Measurements from ENCODE around the gene CACNA1B. TPM values are rescaled to one million over a fixed set of nuclear protein-coding genes. Genes with fewer than 3 reads are reported as not detected.
"Not testable (repeated sequence)": the region's sequence is repeated elsewhere in the genome, so short reads cannot be mapped to it uniquely, and the experiment has no call there.

The CACNA1B gene
- total RNA-seq, 6 experiments from 2014 or later = not detected

DNA sequence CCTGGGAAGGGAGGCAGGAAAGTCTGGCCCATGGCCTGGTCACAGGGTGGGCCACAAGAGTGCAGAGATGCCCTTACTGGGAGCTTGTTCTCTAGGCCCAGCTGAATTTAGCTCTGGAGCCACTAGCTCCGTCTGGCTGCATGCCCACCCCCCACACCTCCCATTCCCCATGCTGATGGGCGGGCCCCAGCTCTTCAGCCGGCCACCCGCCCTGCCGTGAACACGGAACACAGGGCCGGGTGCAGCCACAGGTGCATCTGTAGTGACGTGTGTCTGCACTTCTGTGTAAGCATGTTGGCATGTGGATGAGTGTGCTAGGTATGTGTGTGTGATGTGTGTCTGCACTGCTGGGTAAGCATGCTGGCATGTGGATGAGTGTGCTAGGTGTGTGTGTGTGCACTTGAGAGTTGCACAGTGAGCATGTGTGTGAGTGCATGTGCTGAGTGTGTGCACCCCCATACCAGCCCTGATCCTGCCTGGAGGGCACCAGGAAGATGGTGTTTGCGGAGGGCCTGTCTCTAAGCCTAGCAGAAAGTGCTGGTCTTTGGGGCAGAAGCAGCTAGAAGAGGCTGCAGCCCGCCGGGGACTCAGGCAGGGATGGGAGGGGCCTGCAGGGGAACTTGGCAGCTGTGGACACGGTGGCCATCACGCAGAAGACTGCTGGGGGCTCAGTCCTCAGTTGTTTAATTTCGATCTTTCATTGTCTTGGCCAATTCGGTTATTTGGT, 136.4 kb downstream of the CACNA1B start:
- Mint-ChIP-seq H3K4me1 (ENCODE audit: low read depth) (no peaks in the 10 kb centered on the region), H3K4me3 (no peak overlapping the region), H3K27ac (no peak overlapping the region), H3K27me3 (ENCODE audit: insufficient read depth) (peaks cover 2% of the 10 kb centered on the region), H3K9me3 (peaks cover 49% of the 10 kb centered on the region), H3K36me3 (ENCODE audit: low read depth) (no peaks in the 10 kb centered on the region)
- no peak for TF ChIP-seq CTCF (IDR thresholded peaks at IDR 0.05)
- no peak for DNase-seq

GRCh38 chr9:138014563-138014945, 137.0 kb downstream of the CACNA1B start:
- peaks cover 45% of the 10 kb centered on the region for H3K9me3 Mint-ChIP-seq
- no peaks in the 10 kb centered on the region; the same call in 1 of the 2 replicates for H3K27me3 Mint-ChIP-seq (ENCODE audit: insufficient read depth)
- no peaks in the 10 kb centered on the region for H3K36me3 Mint-ChIP-seq (ENCODE audit: low read depth)
- H3K4me1 Mint-ChIP-seq (ENCODE audit: low read depth) = no peaks in the 10 kb centered on the region
- H3K27ac Mint-ChIP-seq = no peak overlapping the region
- H3K4me3 Mint-ChIP-seq = no peak overlapping the region
- no peak for DNase-seq
- no peak for TF ChIP-seq CTCF (IDR thresholded peaks at IDR 0.05)

DNA sequence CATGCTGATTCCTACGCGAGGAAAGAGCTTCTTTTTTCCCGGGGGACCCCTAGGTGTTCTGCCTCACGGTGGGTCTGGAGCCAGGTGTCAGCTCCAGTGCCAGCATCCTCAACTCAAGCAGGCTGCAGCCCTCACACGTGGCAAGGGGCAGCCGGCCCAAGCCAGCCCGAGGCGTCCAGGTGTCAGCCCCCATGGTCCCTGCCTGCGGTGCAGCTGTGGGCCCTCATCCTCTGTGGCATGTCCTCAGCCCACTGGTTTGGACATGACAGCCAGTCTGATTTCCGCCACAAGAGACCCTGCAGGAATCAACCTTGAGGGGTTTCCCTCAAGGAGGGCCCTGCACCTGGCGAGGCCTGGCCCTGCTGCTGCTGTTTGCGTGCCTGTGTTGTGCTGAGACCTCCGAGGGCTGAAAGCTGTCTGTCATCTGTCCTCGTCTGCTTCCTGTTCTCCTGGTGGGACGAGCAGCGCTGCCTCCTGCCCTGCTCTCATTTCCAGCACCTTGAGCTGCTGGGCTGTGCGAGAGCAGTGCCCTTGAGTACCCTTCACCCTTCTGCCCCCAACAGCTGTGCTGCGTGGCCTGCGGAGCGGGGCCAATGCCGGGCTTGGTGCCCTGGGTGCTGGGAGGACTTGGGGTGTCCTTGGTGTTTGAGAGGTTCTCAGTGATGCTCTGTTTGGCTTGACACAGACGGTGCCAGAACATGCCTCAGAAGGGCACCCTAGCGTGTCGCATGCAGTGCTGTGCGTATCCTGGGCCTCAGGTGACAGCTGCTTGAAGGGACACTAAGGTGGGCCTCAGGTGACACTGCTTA, 137.6 kb downstream of the CACNA1B start:
- H3K27ac Mint-ChIP-seq = no peak overlapping the region
- no peaks in the 10 kb centered on the region for H3K36me3 Mint-ChIP-seq (ENCODE audit: low read depth)
- H3K9me3 Mint-ChIP-seq = peaks cover 45% of the 10 kb centered on the region
- TF ChIP-seq CTCF (IDR thresholded peaks at IDR 0.05) = no peak
- DNase-seq = no peak
- H3K27me3 Mint-ChIP-seq (ENCODE audit: insufficient read depth) = no peaks in the 10 kb centered on the region; the same call in 1 of the 2 replicates
- H3K4me3 Mint-ChIP-seq = no peak overlapping the region
- H3K4me1 Mint-ChIP-seq (ENCODE audit: low read depth) = no peaks in the 10 kb centered on the region

DNA sequence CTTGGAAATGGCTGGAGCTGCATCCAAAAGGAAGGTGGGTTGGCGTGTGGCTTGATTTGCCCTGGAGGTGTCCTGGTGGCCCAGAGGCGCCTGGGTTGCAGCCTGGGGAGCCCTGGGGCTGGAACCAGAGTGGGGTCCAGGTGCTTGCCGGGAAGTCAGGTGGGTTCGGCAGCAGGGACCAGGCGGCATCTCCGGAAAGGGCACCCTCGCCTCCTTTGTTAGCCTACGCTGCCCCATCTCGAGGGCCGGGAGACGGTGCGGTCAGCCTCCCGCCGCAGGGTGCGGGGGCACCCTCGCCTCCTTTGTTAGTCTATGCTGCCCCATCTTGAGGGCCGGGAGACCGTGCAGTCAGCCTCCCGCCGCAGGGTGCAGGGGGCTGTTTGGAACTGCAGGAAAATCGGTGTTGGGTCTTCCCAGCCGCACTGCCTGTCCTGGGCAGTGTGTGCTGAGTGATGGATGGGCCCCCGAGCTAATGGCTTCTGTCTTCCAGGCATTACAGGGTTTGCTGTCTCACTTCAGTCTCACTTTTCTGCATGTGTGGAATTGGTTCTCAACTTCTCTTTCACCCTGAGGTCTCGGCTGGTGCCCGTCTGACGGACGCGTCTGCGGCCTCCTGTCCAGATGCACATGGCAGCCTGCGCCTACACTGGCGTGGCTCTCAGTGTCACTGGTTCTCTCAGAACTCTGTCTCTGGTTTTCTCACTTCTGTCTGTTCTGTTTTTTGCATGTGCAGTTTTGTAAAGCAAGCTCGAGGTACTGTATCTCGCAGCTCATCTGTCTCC, 139.0 kb downstream of the CACNA1B start:
- Mint-ChIP-seq H3K9me3 (peaks cover 37% of the 10 kb centered on the region), H3K27ac (no peak overlapping the region), H3K27me3 (ENCODE audit: insufficient read depth) (no peaks in the 10 kb centered on the region; the same call in 1 of the 2 replicates), H3K36me3 (ENCODE audit: low read depth) (no peaks in the 10 kb centered on the region), H3K4me3 (no peak overlapping the region), H3K4me1 (ENCODE audit: low read depth) (no peaks in the 10 kb centered on the region)
- TF ChIP-seq CTCF (IDR thresholded peaks at IDR 0.05) = no peak
- no peak for DNase-seq

DNA sequence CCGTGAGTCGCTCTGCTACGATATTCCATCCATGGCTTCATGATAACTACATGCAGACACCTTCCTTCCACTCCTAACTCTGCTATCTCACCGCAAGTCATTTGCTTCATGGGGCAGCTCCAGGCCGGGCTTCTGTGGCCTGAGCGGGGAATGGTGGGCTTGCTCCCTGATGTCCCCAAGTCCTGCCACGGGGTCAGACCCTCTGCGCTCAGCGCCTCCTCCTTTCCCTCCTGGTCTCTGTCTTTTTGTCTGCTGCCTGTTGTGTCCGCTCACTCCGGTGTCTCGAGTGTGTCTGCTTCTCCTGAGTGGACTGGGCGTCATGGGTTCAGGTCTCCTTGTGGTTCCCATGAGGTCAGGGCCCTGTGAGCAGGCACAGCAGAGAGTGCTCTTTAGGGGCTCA, 139.6 kb downstream of the CACNA1B start:
- no peak overlapping the region for H3K4me3 Mint-ChIP-seq
- peaks cover 36% of the 10 kb centered on the region for H3K9me3 Mint-ChIP-seq
- no peaks in the 10 kb centered on the region for H3K36me3 Mint-ChIP-seq (ENCODE audit: low read depth)
- no peak for TF ChIP-seq CTCF (IDR thresholded peaks at IDR 0.05)
- no peaks in the 10 kb centered on the region for H3K4me1 Mint-ChIP-seq (ENCODE audit: low read depth)
- no peak for DNase-seq
- no peaks in the 10 kb centered on the region; the same call in 1 of the 2 replicates for H3K27me3 Mint-ChIP-seq (ENCODE audit: insufficient read depth)
- no peak overlapping the region for H3K27ac Mint-ChIP-seq

GRCh38 chr9:138019514-138019913, 141.9 kb downstream of the CACNA1B start:
- not testable (repeated sequence) for H3K27me3 Mint-ChIP-seq (ENCODE audit: insufficient read depth); H3K4me1 Mint-ChIP-seq (ENCODE audit: low read depth); DNase-seq; H3K36me3 Mint-ChIP-seq (ENCODE audit: low read depth); H3K27ac Mint-ChIP-seq; H3K4me3 Mint-ChIP-seq
- peaks cover 31% of the 10 kb centered on the region for H3K9me3 Mint-ChIP-seq

Measured in HFFc6 (cell line).